ENCODE measurements around the gene KRT71. TPM values are rescaled to one million over a fixed set of nuclear protein-coding genes. Genes with fewer than 3 reads are reported as not detected.

KRT71 gene
- total RNA-seq, 2 donors from 2014 or later: not detected

DNA sequence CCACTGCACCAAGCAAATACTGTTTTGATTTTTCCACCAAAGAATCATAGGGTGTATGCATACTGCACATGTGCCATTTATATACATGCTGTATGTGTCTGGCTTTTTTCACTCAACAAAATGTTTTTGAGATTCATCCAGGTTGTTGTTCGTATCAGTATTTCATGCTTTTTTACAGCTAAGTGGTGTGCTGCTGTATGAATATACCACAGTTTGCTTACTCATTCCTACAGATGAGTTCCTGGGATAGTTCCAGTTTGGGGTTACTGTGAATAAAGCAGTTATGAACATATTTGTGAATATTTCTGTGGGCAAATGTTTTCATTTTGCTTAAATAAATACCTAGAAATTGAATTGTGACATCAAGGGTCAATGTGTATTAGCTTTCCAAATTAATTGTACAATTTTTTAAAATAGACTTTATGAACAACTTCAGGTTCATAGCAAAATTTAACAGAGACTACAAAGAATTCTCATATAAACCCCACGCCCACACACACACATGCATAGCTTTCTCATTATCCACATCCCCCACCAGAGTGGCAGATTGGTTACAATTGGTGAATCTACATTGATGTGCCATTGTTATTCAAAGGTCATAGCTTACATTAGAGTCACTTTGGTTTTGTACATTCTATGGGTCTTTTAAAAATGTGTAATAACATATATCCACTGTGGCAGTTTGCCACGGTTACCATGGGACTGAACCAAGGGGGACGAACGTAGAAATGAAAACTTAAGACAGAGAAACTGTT lies 53.0 kb downstream of the KRT71 start:
- Mint-ChIP-seq H3K27me3 (ENCODE audit: insufficient read depth) (no peaks in the 10 kb centered on the region), H3K4me1 (peaks cover 22% of the 10 kb centered on the region), H3K9me3 (peaks cover 2% of the 10 kb centered on the region), H3K27ac (no peak overlapping the region), H3K4me3 (no peak overlapping the region), H3K36me3 (ENCODE audit: low read depth) (no peaks in the 10 kb centered on the region)
- Histone ChIP-seq H3K9me3 (ENCODE audit: control insufficient read depth, low read length) (peaks cover 16% of the 10 kb centered on the region), H3K9ac (ENCODE audit: extremely low read depth, low read length, poor library complexity, severe bottlenecking) (no peak overlapping the region), H3K4me3 (ENCODE audit: low read length) (peak overlapping the region; percentile 37), H3K27me3 (ENCODE audit: control insufficient read depth, insufficient read depth, low read length, poor library complexity, severe bottlenecking) (no peaks in the 10 kb centered on the region), H3K4me1 (ENCODE audit: control insufficient read depth, insufficient read depth, low read length) (peaks cover 12% of the 10 kb centered on the region), H3K27ac (ENCODE audit: low read depth, low read length) (no peak overlapping the region), H3K36me3 (ENCODE audit: control insufficient read depth, insufficient read depth, low read length) (no peaks in the 10 kb centered on the region)
- DNase-seq: no peak
- WGBS, 2 experiments (ENCODE audit: insufficient coverage in 1 of 2, insufficient read length in 1 of 2): 92 to 94% methylated on average over 4 to 5 of the region's 5 CpGs
- TF ChIP-seq, protein P1, sequence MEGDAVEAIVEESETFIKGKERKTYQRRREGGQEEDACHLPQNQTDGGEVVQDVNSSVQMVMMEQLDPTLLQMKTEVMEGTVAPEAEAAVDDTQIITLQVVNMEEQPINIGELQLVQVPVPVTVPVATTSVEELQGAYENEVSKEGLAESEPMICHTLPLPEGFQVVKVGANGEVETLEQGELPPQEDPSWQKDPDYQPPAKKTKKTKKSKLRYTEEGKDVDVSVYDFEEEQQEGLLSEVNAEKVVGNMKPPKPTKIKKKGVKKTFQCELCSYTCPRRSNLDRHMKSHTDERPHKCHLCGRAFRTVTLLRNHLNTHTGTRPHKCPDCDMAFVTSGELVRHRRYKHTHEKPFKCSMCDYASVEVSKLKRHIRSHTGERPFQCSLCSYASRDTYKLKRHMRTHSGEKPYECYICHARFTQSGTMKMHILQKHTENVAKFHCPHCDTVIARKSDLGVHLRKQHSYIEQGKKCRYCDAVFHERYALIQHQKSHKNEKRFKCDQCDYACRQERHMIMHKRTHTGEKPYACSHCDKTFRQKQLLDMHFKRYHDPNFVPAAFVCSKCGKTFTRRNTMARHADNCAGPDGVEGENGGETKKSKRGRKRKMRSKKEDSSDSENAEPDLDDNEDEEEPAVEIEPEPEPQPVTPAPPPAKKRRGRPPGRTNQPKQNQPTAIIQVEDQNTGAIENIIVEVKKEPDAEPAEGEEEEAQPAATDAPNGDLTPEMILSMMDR (conservative IDR thresholded peaks at IDR 0.05): no peak

GRCh38 chr12:52498946-52499345 lies 54.0 kb downstream of the KRT71 start:
- H3K27me3 Mint-ChIP-seq (ENCODE audit: insufficient read depth): no peaks in the 10 kb centered on the region
- Histone ChIP-seq H3K4me3 (ENCODE audit: low read length) (no peak overlapping the region), H3K36me3 (ENCODE audit: control insufficient read depth, insufficient read depth, low read length) (no peaks in the 10 kb centered on the region), H3K27me3 (ENCODE audit: control insufficient read depth, insufficient read depth, low read length, poor library complexity, severe bottlenecking) (no peaks in the 10 kb centered on the region), H3K9ac (ENCODE audit: extremely low read depth, low read length, poor library complexity, severe bottlenecking) (no peak overlapping the region), H3K9me3 (ENCODE audit: control insufficient read depth, low read length) (peaks cover 16% of the 10 kb centered on the region), H3K27ac (ENCODE audit: low read depth, low read length) (no peak overlapping the region), H3K4me1 (ENCODE audit: control insufficient read depth, insufficient read depth, low read length) (peaks cover 19% of the 10 kb centered on the region)
- WGBS, 2 experiments (ENCODE audit: insufficient coverage in 1 of 2, insufficient read length in 1 of 2): 67 to 86% methylated on average over 1 of the region's 1 CpG
- TF ChIP-seq, protein P1 (conservative IDR thresholded peaks at IDR 0.05): no peak
- H3K27ac Mint-ChIP-seq: no peak overlapping the region
- no peak for DNase-seq
- H3K4me3 Mint-ChIP-seq: no peak overlapping the region
- H3K9me3 Mint-ChIP-seq: peaks cover 2% of the 10 kb centered on the region
- no peaks in the 10 kb centered on the region for H3K36me3 Mint-ChIP-seq (ENCODE audit: low read depth)
- peaks cover 33% of the 10 kb centered on the region for H3K4me1 Mint-ChIP-seq

DNA sequence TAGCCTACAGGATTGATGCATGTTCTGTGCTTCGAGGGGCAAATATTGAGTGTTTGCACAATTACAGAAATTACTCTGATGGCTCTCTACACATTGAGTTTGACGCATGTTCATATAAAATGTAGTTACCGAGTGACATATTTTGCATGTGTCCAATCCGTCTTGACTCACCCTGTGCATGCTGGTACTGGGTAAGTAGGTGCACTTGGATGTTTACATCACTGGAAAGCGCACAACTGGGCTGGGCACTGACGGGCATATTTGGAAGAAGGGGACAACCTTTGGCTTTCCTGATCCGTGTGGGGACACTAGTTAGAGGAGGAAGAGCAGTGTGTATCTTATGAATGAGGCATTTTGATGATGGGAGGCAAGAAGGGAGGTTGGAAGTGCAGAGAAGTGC lies 55.0 kb downstream of the KRT71 start:
- TF ChIP-seq, protein P1 (conservative IDR thresholded peaks at IDR 0.05): no peak

More for the DNA sequence above, 55.0 kb downstream of the KRT71 start:
- no peak overlapping the region for H3K9ac ChIP-seq (ENCODE audit: extremely low read depth, low read length, poor library complexity, severe bottlenecking)
- H3K9me3 ChIP-seq (ENCODE audit: control insufficient read depth, low read length): peaks cover 16% of the 10 kb centered on the region
- no peaks in the 10 kb centered on the region for H3K27me3 ChIP-seq (ENCODE audit: control insufficient read depth, insufficient read depth, low read length, poor library complexity, severe bottlenecking)
- no peak overlapping the region for H3K27ac ChIP-seq (ENCODE audit: low read depth, low read length)
- H3K36me3 Mint-ChIP-seq (ENCODE audit: low read depth): no peaks in the 10 kb centered on the region
- H3K4me1 ChIP-seq (ENCODE audit: control insufficient read depth, insufficient read depth, low read length): peaks cover 19% of the 10 kb centered on the region
- no peak overlapping the region for H3K4me3 ChIP-seq (ENCODE audit: low read length)
- H3K27me3 Mint-ChIP-seq (ENCODE audit: insufficient read depth): peaks cover 2% of the 10 kb centered on the region
- no peak overlapping the region for H3K27ac Mint-ChIP-seq
- no peak overlapping the region for H3K4me3 Mint-ChIP-seq
- DNase-seq: no peak
- no peaks in the 10 kb centered on the region for H3K36me3 ChIP-seq (ENCODE audit: control insufficient read depth, insufficient read depth, low read length)
- H3K9me3 Mint-ChIP-seq: peaks cover 2% of the 10 kb centered on the region
- peaks cover 35% of the 10 kb centered on the region for H3K4me1 Mint-ChIP-seq
- WGBS, 2 experiments (ENCODE audit: insufficient coverage in 1 of 2, insufficient read length in 1 of 2): 93 to 94% methylated on average over 7 of the region's 7 CpGs
